SW480 (cell line): ENCODE data around the gene SERPINB5.

Source experiments
- DNase-seq: peaks from one replicate; pipeline ENCODE4 v3.0.0-alpha.2; 2016; ENCODE audit warnings: low spot score

SERPINB5 gene

GRCh38 chr18:63470751-63471150 lies 6.0 kb upstream of the SERPINB5 start:
- no peak for DNase-seq

DNA sequence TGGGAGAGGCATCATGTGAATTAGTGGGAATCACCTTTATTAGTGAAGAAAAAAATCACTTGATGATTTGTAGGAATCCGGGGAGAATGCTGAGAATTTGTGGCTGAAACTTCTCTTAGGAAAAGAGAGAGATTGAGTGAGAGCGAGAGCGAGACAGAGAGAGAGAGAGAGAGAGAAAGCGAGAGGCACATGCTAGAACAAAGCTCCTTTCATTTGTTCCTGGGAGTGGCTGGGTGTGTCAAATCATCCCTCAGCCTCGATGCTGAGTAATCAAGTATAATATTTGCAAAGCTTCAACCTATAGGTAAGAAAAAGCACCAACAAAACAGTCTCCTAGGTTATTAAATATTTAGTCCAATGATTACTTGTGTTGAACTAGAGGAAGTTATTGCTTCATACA lies 4.4 kb upstream of the SERPINB5 start:
- peak; percentile 94 for DNase-seq

- DNase-seq: peak; percentile 26
Observed at GRCh38 chr18:63477200-63477599, 442 bp downstream of the SERPINB5 start.

DNA sequence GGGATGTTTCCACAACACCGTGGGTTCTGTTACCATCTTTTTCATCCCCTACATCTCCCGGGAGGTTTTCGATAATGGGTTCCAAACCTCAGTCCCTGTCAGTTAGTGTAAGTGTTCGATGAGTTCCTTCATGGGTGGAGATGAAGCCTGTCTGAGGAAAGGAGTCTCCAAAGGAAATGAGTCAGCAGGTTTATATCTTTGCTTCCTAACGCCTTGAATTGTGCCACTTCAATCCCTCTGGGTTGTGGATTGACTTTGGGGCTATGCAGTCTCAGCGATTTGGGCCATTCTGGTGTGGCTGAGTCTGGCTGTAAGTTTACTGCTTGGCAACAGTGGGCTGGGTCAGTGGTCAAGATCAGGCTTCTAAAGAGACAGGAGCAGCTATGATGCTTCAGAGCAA lies 1.2 kb downstream of the SERPINB5 start:
- DNase-seq: no peak

GRCh38 chr18:63479826-63480225 lies 3.1 kb downstream of the SERPINB5 start:
- DNase-seq: no peak

DNA sequence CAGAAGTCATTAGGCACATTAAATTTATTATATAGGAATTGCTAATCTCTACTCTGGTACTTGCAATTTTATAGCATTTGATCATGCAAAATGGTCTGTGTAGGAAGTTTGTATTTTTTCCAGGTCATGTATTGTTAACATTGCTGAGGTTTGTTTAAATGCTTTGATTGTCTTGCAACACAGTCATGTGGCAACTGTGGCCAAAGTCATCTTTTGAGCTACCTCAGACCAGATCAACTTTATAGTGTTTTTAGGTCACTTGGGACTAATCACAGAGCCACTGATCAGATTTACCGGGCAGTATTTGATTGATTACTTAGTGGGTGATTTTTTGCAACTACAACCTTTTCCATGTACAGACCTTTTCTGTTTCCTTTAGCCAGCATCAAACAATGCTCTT lies 3.7 kb downstream of the SERPINB5 start:
- DNase-seq: no peak

DNA sequence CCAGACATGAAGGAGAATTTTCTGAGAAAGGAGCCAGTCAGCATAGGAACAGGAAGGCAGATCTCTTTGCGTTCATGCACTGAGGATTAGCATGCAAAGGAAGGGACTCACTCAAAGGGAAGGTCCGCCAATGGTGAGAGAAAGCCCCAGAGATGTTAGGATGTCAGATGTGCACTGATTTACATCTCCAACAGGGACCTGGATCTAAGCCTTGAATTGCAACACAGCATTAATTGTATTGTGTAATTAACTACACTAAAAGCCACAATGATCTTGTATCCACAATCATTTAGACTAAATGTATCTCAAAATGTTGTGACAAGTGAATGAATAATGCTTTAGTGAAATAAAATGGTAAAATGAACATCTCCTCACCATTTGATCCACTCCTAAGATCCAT lies 4.2 kb downstream of the SERPINB5 start:
- DNase-seq: no peak

DNA sequence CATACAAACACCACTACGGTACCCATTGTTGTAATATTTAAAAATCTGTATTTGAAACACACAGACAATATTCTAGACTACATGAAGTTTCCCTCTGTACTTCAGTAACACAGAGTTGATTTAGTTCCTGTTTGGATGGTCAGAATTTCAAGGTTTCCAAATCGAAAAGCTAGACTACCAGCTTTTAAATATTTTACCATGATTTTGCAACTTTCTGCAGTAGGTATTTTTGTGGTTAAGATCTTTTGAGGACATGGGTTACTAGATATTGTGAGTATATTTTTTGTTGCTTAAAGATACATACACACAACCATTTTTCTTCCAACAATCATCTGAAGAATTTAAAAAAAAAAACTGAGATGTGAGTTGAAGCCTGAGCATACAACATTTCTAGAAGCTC lies 10.9 kb downstream of the SERPINB5 start:
- DNase-seq: no peak

GRCh38 chr18:63488160-63488559 lies 11.4 kb downstream of the SERPINB5 start:
- no peak for DNase-seq

DNA sequence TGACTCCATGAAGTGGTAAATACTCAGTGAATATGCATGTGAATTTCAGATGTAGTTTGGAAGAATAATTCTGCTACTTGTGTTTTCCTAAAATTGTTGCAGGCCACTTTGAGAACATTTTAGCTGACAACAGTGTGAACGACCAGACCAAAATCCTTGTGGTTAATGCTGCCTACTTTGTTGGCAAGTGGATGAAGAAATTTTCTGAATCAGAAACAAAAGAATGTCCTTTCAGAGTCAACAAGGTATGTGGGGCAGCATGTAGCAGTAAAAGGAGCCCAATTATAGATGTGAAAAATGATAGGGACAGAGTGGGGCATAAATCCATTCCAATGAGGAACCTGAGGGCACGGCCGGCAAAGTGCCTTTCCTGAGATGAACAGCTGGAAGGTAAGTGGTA lies 16.1 kb downstream of the SERPINB5 start:
- DNase-seq: no peak

DNA sequence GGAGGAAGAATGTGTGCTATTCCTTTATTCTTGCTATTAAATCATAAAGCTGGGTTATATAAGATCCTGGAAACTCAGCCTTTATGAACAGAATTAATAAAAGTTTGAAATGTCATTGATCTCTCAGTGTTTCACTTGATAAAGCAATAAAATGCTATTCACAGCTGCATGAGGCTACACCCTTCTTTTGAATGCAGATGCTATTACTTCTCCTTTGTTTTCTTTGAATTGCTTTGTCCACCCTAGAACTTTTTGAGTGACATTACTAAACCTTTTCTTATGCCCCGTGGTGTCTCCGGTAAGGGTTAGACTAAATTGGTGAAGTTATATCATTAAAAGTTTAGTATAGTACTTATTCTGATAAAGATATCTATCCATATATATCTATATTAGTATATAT lies 18.9 kb downstream of the SERPINB5 start:
- no peak for DNase-seq

- DNase-seq: peak; percentile 2
Observed at GRCh38 chr18:63505566-63506335, 29.0 kb downstream of the SERPINB5 start.

GRCh38 chr18:63506336-63506646 lies 29.5 kb downstream of the SERPINB5 start:
- DNase-seq: no peak

- DNase-seq: no peak
Observed at GRCh38 chr18:63508596-63508995, 31.8 kb downstream of the SERPINB5 start.

DNA sequence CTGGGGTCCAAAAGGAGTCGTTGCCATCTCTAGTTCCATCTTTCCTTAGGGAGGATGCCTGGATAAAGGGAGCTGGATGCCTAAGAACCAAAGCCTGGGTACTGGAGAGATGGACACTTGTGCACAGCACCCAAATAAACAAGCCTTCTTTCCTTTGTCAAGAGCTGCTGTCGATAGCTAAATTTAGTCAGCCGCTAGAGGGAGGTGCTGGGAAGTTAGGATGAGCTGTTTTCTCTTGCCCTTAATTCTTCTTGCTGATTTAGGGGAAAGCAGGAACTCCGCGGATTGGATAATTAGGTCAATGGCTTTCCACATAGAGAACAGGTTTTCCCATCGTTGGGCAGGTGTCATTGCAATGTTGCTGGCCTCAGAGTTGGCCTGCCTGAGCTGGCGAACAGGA lies 34.5 kb downstream of the SERPINB5 start:
- peak; percentile 33 for DNase-seq

DNA sequence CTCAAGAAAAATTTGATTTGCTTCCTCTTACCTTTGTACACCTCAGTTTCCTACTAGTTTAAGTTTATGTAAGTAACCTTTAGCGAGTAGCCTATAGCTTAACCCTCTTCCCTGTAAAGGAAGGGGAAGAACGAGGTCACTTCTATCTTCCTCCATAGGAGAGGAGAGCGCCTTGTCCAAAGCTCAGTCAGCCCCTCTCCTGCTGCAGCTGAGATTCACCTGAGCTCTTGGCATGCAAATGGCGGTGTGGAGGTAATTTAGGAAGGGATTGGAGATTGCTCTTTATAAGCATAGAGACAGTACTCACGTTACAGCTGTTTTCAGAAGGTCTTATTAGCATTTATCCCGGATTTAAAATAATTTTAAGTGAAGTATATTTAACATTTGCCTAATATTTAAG lies 37.6 kb downstream of the SERPINB5 start:
- no peak for DNase-seq

- DNase-seq: no peak
Observed at GRCh38 chr18:63514888-63515678, 38.3 kb downstream of the SERPINB5 start.

GRCh38 chr18:63515801-63516200 lies 39.0 kb downstream of the SERPINB5 start:
- no peak for DNase-seq

DNA sequence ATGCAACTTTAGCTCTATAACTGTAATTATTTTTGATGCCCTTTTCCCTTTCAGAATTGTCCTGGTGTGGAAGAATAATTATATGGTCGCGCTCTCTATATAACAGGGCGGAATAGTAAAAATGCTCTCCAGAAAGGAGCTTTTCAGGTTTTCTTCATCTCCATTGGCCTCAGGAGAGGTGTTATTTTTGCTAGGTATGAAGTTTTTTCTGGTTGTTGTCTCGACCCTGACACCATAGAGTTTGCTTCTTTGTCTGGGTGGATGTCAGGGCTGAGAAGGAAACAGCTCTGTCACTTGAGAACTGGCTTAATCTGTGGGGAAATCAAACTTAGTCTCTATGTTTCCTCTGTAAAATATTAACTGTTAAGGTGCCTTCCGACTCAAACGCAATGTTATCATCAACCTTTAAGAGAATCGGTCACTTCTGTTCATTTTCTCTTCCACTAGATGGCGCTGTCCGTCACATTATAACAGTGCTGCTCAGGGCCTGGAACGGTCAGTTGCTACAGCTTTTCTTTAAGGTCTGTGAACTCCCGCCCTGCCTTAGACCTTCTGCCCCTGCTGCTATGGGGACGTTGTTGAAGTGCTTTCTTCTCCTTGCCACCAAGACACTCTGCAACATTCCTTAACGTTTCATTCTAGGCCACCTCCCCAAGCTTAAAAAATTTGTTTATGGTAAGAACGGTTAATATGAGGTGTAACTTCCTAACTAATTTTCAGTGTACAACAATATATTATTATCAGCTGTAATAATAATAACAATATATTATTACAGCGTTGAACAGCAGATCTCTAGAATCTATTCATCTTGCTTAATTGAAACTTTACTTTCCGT lies 41.6 kb downstream of the SERPINB5 start:
- DNase-seq: peak; percentile 57

DNA sequence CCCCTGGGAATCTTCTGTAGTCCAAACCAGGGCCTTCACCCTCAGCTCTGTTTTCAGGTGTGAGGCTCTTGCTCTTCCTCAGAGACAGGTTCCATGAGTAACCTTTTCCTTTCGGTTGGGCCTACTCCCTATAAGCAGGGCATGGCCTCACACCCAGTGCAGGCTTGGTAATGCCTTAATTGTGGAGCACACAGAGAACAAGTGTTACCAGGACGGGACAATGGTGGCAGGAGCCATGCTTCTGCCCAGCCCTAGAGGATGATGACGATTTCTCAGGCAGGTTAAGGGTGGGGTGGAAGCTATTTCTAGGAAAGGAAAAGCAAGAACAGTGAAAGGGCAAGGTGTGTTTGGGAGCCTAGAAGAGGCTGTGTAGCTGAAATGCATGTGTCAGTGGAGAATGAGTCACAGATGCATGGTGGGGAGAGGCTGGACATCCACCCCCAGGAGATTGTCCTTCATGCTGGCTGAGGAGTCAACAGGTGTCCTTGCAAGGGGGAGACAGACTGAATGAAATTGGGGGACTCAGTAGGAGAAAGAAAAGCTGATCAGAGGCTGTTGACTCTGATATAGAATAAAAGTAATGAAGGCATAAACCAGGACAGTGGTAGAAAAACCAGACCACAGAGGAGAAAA lies 43.4 kb downstream of the SERPINB5 start:
- no peak for DNase-seq

DNA sequence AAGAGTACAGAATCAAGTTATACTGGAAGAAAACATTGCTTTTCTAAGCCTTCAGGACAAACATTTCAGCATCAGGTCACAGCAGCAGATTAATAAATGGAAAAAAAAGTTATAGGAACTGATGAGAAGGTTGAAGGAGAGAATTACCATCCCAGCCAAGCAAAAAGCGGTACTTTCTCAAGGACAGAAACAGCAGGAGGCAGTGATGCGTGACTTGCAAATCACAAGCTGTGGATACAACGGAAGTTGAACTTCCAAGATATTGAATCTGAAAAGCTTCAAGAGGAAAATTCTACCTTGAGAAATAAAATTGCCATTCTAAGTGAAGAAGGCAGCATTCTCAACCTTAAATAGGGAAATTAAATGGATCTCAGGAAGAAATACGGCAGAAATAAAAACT lies 46.9 kb downstream of the SERPINB5 start:
- no peak for DNase-seq

- no peak for DNase-seq
Observed at GRCh38 chr18:63527251-63527650, 50.5 kb downstream of the SERPINB5 start.
